Activated T-cell treated with anti-CD3 and anti-CD28 coated beads for 1 hour (primary cell): ENCODE measurements around the gene RIPPLY1.

ENCODE experiments used
- DNase-seq: peaks from one replicate; pipeline ENCODE4 v3.0.0-alpha.2; 2020; ENCODE audit warnings: low read depth

RIPPLY1 gene

GRCh38 chrX:106903291-106903824 is at the start of gene RIPPLY1:
Gene RIPPLY1, minus strand, starts transcription at chrX:106903341. Its CDS starts 54 bp downstream, at chrX:106903287.
- DNase-seq, result no peak

DNA sequence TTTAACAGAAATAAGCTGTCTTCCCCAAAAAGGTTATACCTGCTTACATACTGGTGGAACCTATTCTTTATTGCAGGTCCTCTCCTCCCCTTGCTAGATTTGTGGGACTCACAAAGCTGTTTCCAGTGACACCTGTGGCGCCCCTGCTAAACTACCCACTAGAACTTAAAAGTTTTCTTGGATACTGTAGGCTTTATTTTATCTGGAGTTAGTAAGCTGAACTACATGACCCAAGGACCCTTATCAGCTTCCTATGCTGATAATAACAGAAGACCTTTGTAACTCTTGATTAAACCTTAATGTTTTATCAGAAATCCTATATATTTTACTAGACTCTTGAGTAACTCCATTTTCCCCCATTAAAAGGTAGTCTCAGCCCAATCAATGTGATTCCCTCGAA is 49.4 kb upstream of the RIPPLY1 start:
- no peak for DNase-seq

DNA sequence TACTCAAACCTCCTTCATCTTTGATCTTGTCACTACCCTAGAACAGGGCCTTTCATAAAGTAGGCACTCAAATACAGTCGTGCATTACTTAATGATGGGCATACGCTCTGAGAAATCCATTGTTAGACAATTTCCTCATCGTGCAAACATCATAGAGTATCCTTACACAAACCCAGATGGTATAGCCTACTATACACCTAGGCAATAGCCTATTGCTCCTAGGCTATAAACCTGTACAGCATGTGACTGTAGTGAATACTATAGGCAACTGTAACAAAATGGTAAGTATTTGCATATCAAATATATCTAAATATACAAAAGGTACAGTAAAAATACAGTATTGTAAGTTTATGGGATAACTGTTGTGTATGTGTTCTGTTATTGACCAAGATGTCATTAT is 48.9 kb upstream of the RIPPLY1 start:
- no peak for DNase-seq

DNA sequence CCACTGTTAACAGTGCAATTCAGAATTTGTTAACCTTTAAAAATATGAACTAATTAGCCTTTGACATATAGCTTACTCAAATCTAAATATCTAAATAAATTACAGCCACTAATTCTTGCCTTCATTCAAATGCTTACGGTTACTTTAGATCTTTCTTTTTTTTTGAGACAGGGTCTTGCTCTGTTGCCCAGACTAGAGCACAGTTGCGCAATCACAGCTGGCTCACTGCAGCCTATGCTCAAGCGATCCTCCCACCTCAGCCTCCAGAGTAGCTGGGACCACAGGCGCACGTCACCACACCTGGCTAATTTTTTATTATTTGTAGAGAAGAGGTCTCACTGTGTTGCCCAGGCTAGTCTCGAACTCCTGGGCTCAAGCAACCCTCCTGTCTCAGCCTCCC is 48.1 kb upstream of the RIPPLY1 start:
- DNase-seq, result no peak

DNA sequence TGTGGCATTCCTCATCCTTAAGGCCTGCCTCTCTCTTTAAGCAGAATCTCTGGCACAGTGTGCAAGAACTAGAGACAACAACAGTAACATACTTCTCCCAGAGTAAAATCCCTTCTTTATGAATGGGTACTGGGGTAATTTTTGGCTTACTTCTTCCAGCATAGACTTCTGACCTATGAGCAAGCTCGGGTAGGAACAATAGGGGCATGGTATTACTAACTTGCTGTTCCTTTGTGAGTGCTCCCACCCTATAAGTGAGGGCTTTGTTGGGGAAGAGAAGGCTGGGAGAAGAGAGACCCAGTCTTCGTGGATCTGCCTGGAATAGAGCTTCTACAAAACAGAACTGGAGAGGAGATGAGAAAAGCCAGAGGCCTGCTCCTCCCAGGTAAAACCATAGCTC is 47.2 kb upstream of the RIPPLY1 start:
- no peak for DNase-seq

DNA sequence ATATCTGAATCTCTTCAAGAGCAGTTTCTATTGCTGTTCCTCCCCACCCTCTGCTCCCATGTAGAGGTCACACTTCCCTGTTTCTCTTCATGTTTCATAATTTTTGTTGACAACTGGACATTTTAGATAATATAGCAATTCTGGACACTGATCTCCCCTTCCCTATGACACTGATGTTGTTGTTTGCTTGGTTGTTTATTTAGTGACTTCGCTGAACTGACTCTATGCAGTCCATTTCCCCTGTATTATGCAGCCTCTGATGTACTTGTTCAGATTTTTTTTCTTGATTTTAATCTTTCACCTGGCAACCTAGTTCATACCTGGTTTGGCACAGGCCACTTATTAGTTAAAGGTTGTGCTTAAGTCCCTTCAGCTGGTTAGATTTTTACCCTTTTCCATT is 46.2 kb upstream of the RIPPLY1 start:
- no peak for DNase-seq

DNA sequence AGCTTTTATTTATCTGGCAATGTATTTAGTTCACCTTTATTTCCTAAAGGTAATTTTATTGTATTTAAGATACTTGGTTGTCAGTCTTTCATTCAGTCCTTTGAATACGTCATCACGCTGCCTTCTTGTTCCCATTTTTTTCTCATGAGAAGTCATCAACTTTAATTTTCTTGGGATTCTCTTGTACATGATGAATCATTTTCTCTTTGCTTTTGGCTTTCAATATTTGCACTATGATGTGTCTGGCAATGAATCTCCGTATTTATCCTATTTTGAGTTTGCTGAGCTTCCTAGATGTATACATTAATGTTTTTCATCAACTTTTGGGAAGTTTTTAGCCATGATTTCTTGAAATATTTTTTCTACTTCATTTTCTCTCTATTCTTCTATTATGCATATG is 45.5 kb upstream of the RIPPLY1 start:
- DNase-seq, result no peak

DNA sequence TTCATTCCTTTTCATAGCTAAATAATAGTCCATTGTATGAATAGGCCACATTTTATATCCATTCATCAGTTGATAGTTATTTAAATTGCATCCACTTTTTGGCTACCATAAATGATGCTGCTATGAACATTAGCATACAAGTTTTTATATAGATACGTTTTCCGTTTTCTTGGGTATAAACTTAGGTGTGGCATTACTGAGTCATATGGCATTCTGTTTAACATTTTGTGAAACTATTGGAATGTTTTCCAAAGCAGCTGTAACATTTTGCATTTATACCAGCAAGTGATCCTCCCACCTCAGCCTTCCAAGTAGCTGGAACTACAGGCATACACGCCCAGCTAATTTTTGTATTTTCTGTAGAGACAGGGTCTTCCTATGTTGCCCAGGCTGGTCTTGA is 43.3 kb upstream of the RIPPLY1 start:
- no peak for DNase-seq

DNA sequence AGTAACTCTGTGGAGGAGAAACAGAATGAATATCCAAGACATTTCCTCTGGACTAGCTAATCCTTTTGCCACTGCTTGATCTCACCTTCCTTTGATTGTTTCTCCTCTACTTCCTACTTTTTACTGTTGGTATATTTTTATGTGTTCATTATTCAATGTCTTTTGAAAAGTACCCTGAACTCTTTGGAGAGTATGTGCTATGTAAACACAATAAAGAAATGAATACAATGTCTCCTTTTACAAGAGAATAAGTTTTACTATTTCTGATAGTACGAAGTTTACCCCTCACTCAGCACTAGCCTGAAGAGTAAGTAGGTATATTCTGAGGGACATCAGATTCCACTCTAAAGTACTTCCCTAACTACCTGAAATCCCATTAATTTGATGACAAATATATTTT is 36.9 kb upstream of the RIPPLY1 start:
- DNase-seq, result no peak

DNA sequence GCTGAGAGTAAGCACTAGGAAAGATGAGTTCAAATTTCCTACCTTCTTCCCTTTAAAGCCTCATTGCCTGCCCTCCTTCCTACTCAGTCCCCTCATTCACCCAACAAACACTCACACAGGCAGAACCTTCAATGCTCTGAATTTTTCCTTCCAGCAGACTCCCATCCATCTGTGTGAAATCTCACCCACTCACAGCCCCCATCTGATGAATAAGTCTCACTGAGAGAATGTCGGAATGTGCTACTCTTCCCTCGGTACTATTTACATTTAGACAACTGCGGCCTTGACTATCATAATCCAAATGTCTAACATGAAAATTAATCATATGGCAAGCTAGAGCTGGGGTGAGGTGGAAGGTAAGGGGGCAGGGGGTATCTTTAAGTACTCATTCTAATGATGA is 36.4 kb upstream of the RIPPLY1 start:
- no peak for DNase-seq

GRCh38 chrX:106936246-106936645 is 33.1 kb upstream of the RIPPLY1 start:
- no peak for DNase-seq

GRCh38 chrX:106935175-106935574 is 32.0 kb upstream of the RIPPLY1 start:
- no peak for DNase-seq

- DNase-seq, result no peak
Observed at GRCh38 chrX:106933538-106933961, 30.4 kb upstream of the RIPPLY1 start.

- no peak for DNase-seq
Observed at GRCh38 chrX:106932960-106933537, 29.9 kb upstream of the RIPPLY1 start.

- DNase-seq, result no peak
Observed at GRCh38 chrX:106932492-106932923, 29.4 kb upstream of the RIPPLY1 start.

GRCh38 chrX:106931831-106932491 is 28.8 kb upstream of the RIPPLY1 start:
- DNase-seq, result no peak

DNA sequence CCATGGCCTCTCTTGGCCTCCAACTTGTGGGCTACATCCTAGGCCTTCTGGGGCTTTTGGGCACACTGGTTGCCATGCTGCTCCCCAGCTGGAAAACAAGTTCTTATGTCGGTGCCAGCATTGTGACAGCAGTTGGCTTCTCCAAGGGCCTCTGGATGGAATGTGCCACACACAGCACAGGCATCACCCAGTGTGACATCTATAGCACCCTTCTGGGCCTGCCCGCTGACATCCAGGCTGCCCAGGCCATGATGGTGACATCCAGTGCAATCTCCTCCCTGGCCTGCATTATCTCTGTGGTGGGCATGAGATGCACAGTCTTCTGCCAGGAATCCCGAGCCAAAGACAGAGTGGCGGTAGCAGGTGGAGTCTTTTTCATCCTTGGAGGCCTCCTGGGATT is 25.1 kb upstream of the RIPPLY1 start:
- no peak for DNase-seq

DNA sequence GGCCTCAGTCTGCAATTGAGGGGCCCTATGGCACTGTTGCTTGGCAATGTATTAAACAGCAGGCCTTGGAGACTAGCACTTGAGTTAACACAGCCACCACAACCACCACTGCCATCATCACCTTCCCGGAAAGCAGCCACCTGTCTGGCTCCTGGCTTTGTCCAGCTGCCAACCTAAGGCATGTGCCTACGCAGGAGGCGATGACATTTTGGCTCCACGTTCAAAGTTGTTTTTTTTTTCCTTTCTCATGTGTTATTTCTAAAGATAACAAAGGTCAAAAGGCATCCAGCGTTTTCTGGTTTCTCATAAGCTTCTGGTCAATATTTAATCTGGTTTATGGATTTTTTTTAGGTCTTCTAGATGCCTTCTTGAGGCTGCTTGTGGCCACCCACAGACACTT is 24.6 kb upstream of the RIPPLY1 start:
- no peak for DNase-seq

DNA sequence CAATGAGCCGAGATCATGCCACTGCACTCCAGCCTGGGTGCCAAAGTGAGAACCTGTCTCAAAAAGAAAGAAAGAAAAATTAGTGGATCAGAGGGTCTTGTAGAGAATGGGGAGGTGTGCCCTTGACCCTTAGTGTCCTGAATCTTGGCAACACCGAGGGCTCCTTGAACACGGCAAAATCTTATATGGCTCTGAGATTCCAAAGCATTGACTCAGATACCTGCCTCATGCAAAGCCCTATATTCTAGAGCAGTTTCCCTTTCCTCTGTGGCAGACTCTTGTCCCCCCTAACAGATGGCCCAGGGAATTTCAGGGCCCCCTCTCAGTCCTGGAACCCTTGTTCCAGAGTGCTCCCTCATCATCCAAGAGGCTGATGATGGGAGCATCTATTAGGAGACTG is 23.9 kb upstream of the RIPPLY1 start:
- DNase-seq, result no peak

- no peak for DNase-seq
Observed at GRCh38 chrX:106921637-106922036, 18.5 kb upstream of the RIPPLY1 start.

DNA sequence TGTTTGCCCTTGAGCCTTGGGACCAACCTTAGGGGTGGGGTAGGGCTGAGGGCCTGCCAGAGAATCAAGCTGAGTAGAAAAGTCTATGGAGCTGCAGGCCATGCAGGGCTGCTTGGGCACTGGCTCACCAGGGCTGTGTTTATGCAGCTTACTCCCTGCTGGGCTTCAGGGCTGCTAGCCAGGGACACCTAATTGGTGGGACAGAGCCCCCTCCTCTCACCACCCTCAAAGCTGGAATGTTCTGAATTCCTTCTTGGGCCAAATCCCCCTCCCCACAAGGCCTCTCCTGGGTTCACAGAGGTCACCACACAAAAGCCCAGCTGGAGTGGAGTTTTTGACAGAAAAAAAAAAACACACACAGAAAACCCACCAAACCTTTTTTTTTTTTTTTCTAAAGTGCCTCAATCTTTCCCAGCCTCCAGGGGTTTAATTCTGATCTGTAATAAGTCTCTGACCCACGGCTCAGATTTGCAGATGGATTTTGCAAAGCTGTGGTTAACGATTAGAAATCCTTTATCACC is 16.9 kb upstream of the RIPPLY1 start, which contains the start of gene CLDN2:
TSS of gene CLDN2 (plus strand) at position 471 of the 521 bp plus-strand sequence. CDS start 7,827 bp downstream, outside the sequence.
- DNase-seq, result no peak

DNA sequence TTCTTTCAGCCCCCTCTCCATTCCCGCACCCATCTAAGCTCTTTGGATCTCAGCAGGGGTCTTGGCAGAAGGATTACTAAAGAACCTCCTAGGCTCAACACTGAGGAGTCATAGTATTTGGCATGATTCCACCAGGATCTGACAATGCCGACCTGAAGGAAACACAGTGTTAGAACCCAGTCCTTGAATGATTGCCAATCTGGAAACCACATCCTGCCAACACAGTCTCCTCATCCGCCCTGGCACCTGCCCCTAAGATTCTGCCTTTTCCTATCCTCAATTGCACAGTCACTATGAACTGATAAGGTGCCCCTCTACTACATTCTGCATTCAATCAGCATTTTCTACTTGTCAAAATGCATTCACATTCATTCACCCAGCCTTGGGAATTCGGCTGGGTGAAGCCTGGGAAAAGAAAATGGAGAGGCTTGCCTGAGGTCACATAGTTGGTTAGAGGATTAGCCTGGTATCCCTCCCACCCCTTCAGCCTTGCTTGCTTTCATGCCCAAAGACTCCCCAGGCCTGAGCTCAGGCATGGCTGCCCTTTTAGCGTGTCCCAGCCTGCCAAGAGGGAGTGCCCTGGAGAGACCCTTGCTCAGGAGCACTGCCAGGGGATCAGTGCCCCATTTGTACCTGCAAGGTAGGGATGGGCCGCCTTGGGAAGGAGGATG is 14.8 kb upstream of the RIPPLY1 start:
- DNase-seq, result no peak

DNA sequence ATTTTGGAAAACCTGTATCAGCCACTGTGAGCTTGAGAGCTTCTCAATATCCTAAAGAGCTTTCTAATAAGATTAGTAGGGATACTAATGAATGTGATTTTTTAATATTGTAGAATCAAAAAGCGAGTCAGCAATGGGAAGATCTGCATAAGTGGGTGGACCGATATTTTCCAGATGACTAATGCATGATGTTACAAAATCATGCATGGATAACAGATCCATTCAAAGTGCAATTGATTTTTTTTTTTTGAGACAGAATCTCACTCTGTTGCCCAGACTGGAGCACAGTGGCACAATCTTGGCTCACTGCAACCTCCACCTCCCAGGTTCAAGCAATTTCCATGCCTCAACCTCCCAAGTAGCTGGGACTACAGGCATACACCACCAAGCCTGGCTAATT is 9.7 kb upstream of the RIPPLY1 start:
- DNase-seq, result no peak
